H1 (cell line): ENCODE data around the gene AIRE. TPM values are rescaled to one million over a fixed set of nuclear protein-coding genes. Genes with fewer than 3 reads are reported as not detected.

Source experiments
- BCL11A ChIP-seq, 2 experiments: IDR thresholded peaks; one replicate each; pipeline ENCODE4 v1.6.1; 2011; ENCODE audit warnings: low read depth in 2 of 2, low read length in 2 of 2, mild to moderate bottlenecking in 2 of 2
- EGR1 ChIP-seq: IDR thresholded peaks from 2 replicates; pipeline ENCODE4 v1.6.1; 2011; ENCODE audit warnings: low read depth, low read length, borderline replicate concordance
- POU5F1 ChIP-seq: IDR thresholded peaks from 2 replicates; pipeline ENCODE4 v1.6.1; 2011; ENCODE audit warnings: low read depth, mild to moderate bottlenecking, low read length, moderate library complexity
- RFX5 ChIP-seq: IDR thresholded peaks from 2 replicates; pipeline ENCODE4 v1.6.1; 2011; ENCODE audit warnings: low read depth, low read length, improper control_type of control experiment, borderline replicate concordance
- RXRA ChIP-seq: IDR thresholded peaks from 2 replicates; pipeline ENCODE4 v1.6.1; 2011; ENCODE audit warnings: low read depth, mild to moderate bottlenecking, low read length, moderate library complexity; ENCODE audit not compliant: insufficient read depth
- SIRT6 ChIP-seq: IDR thresholded peaks from one replicate; pipeline ENCODE4 v1.7.1; 2012; ENCODE audit warnings: low read length, inconsistent platforms
- SRF ChIP-seq: IDR thresholded peaks from 2 replicates; pipeline ENCODE4 v1.6.1; 2011; ENCODE audit warnings: mild to moderate bottlenecking, low read depth, low read length, moderate library complexity
- polyA plus RNA-seq, 7 experiments: library from polyadenylated mRNA; depleted of rRNA in 3 of 7; stranded (reverse) in 5 of 7; unstranded in 2 of 7; fragments of >200 nt in 5 of 7; fragments of 200-250 nt in 2 of 7; gene quantifications; 1 replicate in 5 of 7; 2 replicates in 1 of 7; 4 replicates in 1 of 7; pipeline versions ENCODE4 v1.2.1 to v1.2.3, GENCODE V29; 2011 to 2013; ENCODE audit warnings: missing spikeins in 2 of 7, mixed read lengths in 2 of 7
- total RNA-seq: library from RNA; stranded (reverse); fragmentation: NEBNext Ultra II Directional; extraction: Animal tissue kit (Norgen Biotek cat#: 25700); gene quantifications from 2 replicates; pipeline ENCODE4 v1.2.1, GENCODE V29; 2021

The AIRE gene
- total and polyA plus RNA-seq, 2 of the 8 experiments (the other 6 are each of a cell fraction or from before 2014, with no cell fraction given), result 0.09 TPM; not detected in 1

DNA sequence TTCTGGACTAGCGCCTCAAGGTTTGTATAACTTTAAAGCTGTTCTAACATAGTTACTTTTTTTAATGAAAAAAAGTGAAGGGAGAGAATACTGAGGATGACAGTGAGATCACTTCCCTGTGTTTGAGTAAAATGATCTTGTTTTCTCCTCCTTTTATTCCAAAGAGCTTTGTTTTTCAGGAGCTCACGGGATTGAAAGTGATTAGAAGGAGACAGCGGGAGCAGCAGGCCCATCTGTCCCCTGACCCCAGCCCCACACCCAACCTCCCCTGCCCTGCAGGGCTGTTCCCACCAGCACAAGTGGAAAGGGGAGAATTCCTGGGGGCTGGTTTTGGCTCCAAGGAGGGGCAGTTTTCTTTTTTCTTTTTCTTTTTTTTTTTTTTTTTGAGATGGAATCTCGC lies 21.9 kb upstream of the AIRE start (continued):
- TF ChIP-seq RXRA (no peak), SRF (no peak), EGR1 (no peak), SIRT6 (no peak), RFX5 (no peak), BCL11A (IDR thresholded peaks at IDR 0.05; ENCODE audit: low read depth in 2 of 2, low read length in 2 of 2) (no peak), POU5F1 (no peak)
- TF ChIP-seq, all 59 proteins: peak for 0
